Measurements from ENCODE around the gene MIER2. TPM values are rescaled to one million over a fixed set of nuclear protein-coding genes. Genes with fewer than 3 reads are reported as not detected.

The MIER2 gene
- total RNA-seq, 1 donor from 2014 or later = 39.4 TPM

GRCh38 chr19:328025-328505 is 16.5 kb downstream of the MIER2 start:
- Histone ChIP-seq H3K27me3 (ENCODE audit: low read depth) (no peaks in the 10 kb centered on the region), H3K27ac (no peak overlapping the region), H3K4me3 (no peak overlapping the region), H3K4me1 (no peaks in the 10 kb centered on the region), H3K9me3 (no peaks in the 10 kb centered on the region), H3K36me3 (peaks cover 77% of the 10 kb centered on the region)
- no peak for TF ChIP-seq CTCF (IDR thresholded peaks at IDR 0.05)
- intact Hi-C loops (cut with DNase I) = no loop called here
- DNase-seq (no peak), ATAC-seq (no peak)

- no peaks in the 10 kb centered on the region for H3K27me3 ChIP-seq (ENCODE audit: low read depth)
- DNase-seq (no peak), ATAC-seq (no peak)
- no peak overlapping the region for H3K27ac ChIP-seq
- intact Hi-C loops (cut with DNase I) = no loop called here
- H3K9me3 ChIP-seq = no peaks in the 10 kb centered on the region
- no peak overlapping the region for H3K4me3 ChIP-seq
- H3K4me1 ChIP-seq = no peaks in the 10 kb centered on the region
- H3K36me3 ChIP-seq = peaks cover 79% of the 10 kb centered on the region
- TF ChIP-seq CTCF (IDR thresholded peaks at IDR 0.05) = no peak
Measured at GRCh38 chr19:327291-328024, 17.1 kb downstream of the MIER2 start.

- no peak for DNase-seq
- no peak for TF ChIP-seq CTCF (IDR thresholded peaks at IDR 0.05)
- no peak overlapping the region for H3K4me3 ChIP-seq
- no peak for ATAC-seq
- no peak overlapping the region for H3K27ac ChIP-seq
- H3K36me3 ChIP-seq = peaks cover 80% of the 10 kb centered on the region
- H3K27me3 ChIP-seq (ENCODE audit: low read depth) = no peaks in the 10 kb centered on the region
- intact Hi-C loops (cut with DNase I) = no loop called here
- H3K9me3 ChIP-seq = no peaks in the 10 kb centered on the region
- no peaks in the 10 kb centered on the region for H3K4me1 ChIP-seq
Measured at GRCh38 chr19:326871-327270, 17.7 kb downstream of the MIER2 start.

GRCh38 chr19:325937-326565 is 18.5 kb downstream of the MIER2 start:
- no peaks in the 10 kb centered on the region for H3K9me3 ChIP-seq
- no peaks in the 10 kb centered on the region for H3K4me1 ChIP-seq
- peaks cover 80% of the 10 kb centered on the region for H3K36me3 ChIP-seq
- intact Hi-C loops (cut with DNase I) = no loop called here
- no peaks in the 10 kb centered on the region for H3K27me3 ChIP-seq (ENCODE audit: low read depth)
- H3K4me3 ChIP-seq = no peak overlapping the region
- TF ChIP-seq CTCF (IDR thresholded peaks at IDR 0.05) = no peak
- DNase-seq (no peak), ATAC-seq (no peak)
- no peak overlapping the region for H3K27ac ChIP-seq

GRCh38 chr19:325173-325936 is 19.2 kb downstream of the MIER2 start:
- no peak overlapping the region for H3K27ac ChIP-seq

More at GRCh38 chr19:325173-325936, 19.2 kb downstream of the MIER2 start:
- TF ChIP-seq CTCF (IDR thresholded peaks at IDR 0.05) = no peak
- Histone ChIP-seq H3K9me3 (no peaks in the 10 kb centered on the region), H3K27me3 (ENCODE audit: low read depth) (no peaks in the 10 kb centered on the region), H3K36me3 (peaks cover 80% of the 10 kb centered on the region), H3K4me3 (no peak overlapping the region), H3K4me1 (no peaks in the 10 kb centered on the region)
- ATAC-seq (peak in 1 of 2 donors; percentile 30), DNase-seq (no peak)
- intact Hi-C loops (cut with DNase I) = no loop called here

Data from lower lobe of right lung (tissue), 2 donors.